C4-2B (cell line): Measurements from ENCODE around the gene SPTBN4.

Experiments used
- H3K27ac ChIP-seq: fragments of 450-650 bp; 2 replicates; pipeline ENCODE4 v1.5.1; 2017
- CTCF ChIP-seq: fragments of 450-650 bp; conservative IDR thresholded peaks from 2 replicates; pipeline ENCODE4 v1.5.1; 2017; ENCODE audit warnings: mild to moderate bottlenecking
- ZFX ChIP-seq: fragments of 450-650 bp; IDR thresholded peaks from 2 replicates; pipeline ENCODE4 v1.6.1; 2017

The SPTBN4 gene

GRCh38 chr19:40444000-40444824 lies 22.6 kb upstream of the SPTBN4 start, which contains the start of gene SERTAD3:
Gene SERTAD3, minus strand, starts transcription at chr19:40444335. Its CDS starts 2,255 bp downstream, at chr19:40442080.
- TF ChIP-seq ZFX (no peak), CTCF (no peak)
- peak within 1 kb of the TSS; percentile 98 for H3K27ac ChIP-seq

- H3K27ac ChIP-seq: peak overlapping the region; percentile 98
- no peak for TF ChIP-seq CTCF
- no peak for TF ChIP-seq ZFX
Observed at GRCh38 chr19:40444825-40445312, 21.9 kb upstream of the SPTBN4 start.

- TF ChIP-seq ZFX: no peak
- peak overlapping the region; percentile 98; the same call in 1 of the 2 replicates for H3K27ac ChIP-seq
Observed at GRCh38 chr19:40445780-40446262, 21.0 kb upstream of the SPTBN4 start.

DNA sequence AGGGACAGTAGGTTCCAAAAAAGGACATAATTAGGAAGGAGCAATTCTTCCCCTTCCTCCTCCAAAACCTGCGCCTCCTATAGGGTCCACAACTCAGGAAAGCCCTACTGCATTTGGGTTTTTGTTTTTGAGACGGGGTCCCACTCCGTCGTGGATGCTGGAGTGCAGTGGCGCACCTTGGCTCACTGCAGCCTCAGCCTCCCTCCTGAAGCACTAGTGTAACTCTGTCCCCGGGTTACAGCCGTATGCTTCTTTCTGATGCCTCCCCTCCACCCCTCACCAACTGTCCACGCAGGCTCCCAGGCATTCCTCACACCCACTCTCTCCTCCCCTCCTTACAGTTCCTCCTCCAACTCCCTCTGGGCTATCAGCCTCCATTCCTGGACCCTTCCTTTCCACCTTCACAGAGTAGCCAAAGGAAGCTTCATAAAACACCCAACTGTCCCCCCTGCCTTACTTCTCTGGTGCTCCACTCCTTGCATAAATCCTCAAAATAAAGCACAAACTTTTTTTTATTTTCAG lies 20.5 kb upstream of the SPTBN4 start:
- peak overlapping the region; percentile 98; the same call in 1 of the 2 replicates for H3K27ac ChIP-seq
- TF ChIP-seq CTCF (no peak), ZFX (no peak)

DNA sequence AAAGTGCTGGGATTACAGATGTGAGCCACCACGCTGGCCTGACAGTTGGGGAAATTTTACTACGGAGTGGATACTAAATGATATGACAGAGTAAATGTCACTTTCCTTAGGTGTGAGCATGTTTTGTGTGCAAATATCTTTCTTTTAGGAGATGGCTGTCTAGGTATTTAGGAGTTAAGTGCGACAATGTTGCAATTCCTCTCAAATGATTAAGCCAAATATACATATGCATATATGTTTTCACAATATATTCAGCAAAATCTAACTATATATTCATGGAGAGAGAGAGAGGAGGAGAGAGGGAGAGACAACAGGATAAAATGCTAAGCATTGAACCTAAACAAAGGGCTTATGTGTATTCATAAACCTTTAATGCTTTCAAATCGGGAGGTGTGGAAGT lies 17.3 kb upstream of the SPTBN4 start:
- H3K27ac ChIP-seq: no peak overlapping the region
- TF ChIP-seq CTCF (no peak), ZFX (no peak)

GRCh38 chr19:40450664-40451063 lies 16.1 kb upstream of the SPTBN4 start:
- no peak overlapping the region for H3K27ac ChIP-seq
- TF ChIP-seq ZFX (no peak), CTCF (no peak)

DNA sequence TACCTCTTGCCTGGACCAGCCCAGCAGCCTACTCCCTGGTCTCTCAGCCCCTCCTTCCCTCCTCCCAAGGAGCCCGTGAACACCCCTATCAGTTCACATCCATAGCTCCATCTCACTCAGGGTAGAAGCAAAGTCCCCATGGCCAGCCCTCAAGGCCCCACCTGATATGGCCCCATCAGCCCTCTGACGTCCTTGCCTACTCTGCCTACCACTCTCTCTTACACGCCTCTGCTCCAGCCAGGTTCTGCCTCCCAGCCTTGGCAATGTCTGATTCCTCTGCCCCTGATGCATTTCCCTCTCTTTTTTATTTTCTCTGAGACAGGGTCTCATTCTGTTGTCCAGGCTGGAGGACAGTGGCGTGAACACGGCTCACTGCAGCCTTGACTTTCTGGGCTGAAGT lies 14.8 kb upstream of the SPTBN4 start:
- H3K27ac ChIP-seq: no peak overlapping the region; the same call in 1 of the 2 replicates
- TF ChIP-seq CTCF: no peak
- no peak for TF ChIP-seq ZFX
